ENCODE data around the gene WDR86.

DNA sequence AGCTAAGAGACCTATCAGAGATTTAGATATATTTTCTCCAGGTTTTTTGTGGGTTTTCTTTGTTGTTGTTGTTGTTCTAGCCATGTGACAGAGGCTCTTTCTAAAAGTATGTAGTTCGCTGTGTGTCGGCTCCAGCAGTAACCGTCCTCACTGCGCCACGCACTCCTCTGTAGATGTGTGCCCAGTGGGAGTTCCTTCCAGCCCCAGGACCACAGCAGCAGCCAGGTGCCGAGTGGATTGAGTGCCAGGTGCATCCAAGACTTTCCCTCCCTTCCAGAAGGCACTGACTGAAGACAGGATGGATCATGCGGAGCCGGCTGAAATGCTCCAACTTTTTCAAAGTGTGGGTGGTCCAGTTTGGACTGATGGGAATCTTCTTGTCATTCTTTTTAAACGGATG, 31.8 kb downstream of the WDR86 start:
- TF ChIP-seq, protein P1, sequence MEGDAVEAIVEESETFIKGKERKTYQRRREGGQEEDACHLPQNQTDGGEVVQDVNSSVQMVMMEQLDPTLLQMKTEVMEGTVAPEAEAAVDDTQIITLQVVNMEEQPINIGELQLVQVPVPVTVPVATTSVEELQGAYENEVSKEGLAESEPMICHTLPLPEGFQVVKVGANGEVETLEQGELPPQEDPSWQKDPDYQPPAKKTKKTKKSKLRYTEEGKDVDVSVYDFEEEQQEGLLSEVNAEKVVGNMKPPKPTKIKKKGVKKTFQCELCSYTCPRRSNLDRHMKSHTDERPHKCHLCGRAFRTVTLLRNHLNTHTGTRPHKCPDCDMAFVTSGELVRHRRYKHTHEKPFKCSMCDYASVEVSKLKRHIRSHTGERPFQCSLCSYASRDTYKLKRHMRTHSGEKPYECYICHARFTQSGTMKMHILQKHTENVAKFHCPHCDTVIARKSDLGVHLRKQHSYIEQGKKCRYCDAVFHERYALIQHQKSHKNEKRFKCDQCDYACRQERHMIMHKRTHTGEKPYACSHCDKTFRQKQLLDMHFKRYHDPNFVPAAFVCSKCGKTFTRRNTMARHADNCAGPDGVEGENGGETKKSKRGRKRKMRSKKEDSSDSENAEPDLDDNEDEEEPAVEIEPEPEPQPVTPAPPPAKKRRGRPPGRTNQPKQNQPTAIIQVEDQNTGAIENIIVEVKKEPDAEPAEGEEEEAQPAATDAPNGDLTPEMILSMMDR (conservative IDR thresholded peaks at IDR 0.05), result no peak
- TF ChIP-seq EZH2 (IDR thresholded peaks at IDR 0.05; ENCODE audit: low read depth), result no peak
